GM12891 (cell line): ENCODE data around the gene ZYX.

Experiments used
- POLR2A ChIP-seq: IDR thresholded peaks from 2 replicates; pipeline ENCODE4 v1.6.1; 2011; ENCODE audit warnings: low read depth, low read length, control low read depth
- POLR2AphosphoS5 ChIP-seq: IDR thresholded peaks from 2 replicates; pipeline ENCODE4 v1.6.1; 2011; ENCODE audit warnings: low read depth, low read length, control low read depth
- TAF1 ChIP-seq: IDR thresholded peaks from 2 replicates; pipeline ENCODE4 v1.6.1; 2011; ENCODE audit warnings: low read depth, low read length, control low read depth

DNA sequence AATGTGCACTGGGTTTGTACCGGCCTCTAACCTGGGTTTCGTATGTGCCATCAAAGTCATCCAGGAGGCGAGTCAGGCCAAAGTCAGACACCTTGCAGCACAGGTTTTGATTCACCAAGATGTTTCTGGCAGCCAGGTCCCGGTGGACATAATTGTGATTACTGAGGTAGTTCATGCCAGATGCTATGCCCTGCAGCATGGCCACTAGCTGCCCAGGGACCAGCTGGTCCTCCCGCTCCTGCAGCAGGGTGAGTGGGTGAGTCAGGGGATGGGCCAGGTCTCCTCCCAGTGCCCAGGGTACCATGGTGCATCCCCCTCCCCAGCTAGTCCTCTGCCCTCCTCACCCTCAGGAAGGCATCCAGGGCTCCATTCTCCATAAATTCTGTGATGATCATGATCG is 13.6 kb downstream of the ZYX start:
- TF ChIP-seq POLR2AphosphoS5 = no peak
- TF ChIP-seq POLR2A = no peak
- TF ChIP-seq TAF1 = no peak
